CD14-positive monocyte (primary cell): ENCODE results near the gene NRN1L. TPM values are rescaled to one million over a fixed set of nuclear protein-coding genes. Genes with fewer than 3 reads are reported as not detected.

ENCODE experiments used
- DNase-seq, 3 donors: peaks; one replicate each; pipeline ENCODE4 v3.0.0-alpha.2; 2011 to 2022
- H2AFZ ChIP-seq: 2 replicates; pipeline ENCODE4 v1.6.0; 2012; ENCODE audit warnings: mild to moderate bottlenecking, low read depth, low read length, inconsistent platforms; ENCODE audit not compliant: insufficient read depth, poor library complexity, severe bottlenecking
- H3K27ac ChIP-seq, 2 donors: 1 replicate in 1 of 2; 2 replicates in 1 of 2; pipeline ENCODE4 v1.5.1; 2012 to 2013; ENCODE audit warnings: low read length in 2 of 2, control low read depth in 1 of 2, inconsistent platforms in 1 of 2, low read depth in 1 of 2, mild to moderate bottlenecking in 1 of 2
- H3K27me3 ChIP-seq, 2 donors: one replicate each; pipeline versions ENCODE4 v1.6.0 to v1.6.1; 2011 to 2013; ENCODE audit warnings: low read length in 2 of 2; ENCODE audit not compliant: control insufficient read depth in 2 of 2, insufficient read depth in 2 of 2
- H3K36me3 ChIP-seq, 2 donors: replicated peaks in 1 of 2; 1 replicate in 1 of 2; 2 replicates in 1 of 2; pipeline versions ENCODE4 v1.5.1 to v1.6.1; 2012 to 2013; ENCODE audit warnings: low read length in 2 of 2, control low read depth in 1 of 2, inconsistent platforms in 1 of 2, mild to moderate bottlenecking in 1 of 2; ENCODE audit not compliant: insufficient read depth in 2 of 2, control insufficient read depth in 1 of 2
- H3K4me1 ChIP-seq, 2 donors: 1 replicate in 1 of 2; 2 replicates in 1 of 2; pipeline versions ENCODE4 v1.5.1 to v1.6.1; 2012 to 2013; ENCODE audit warnings: low read length in 2 of 2, control low read depth in 1 of 2, inconsistent platforms in 1 of 2, mild to moderate bottlenecking in 1 of 2, moderate library complexity in 1 of 2; ENCODE audit not compliant: insufficient read depth in 2 of 2, control insufficient read depth in 1 of 2
- H3K4me2 ChIP-seq: replicated peaks from 2 replicates; pipeline ENCODE3; 2012; ENCODE audit warnings: low read length, moderate library complexity, mild to moderate bottlenecking; ENCODE audit not compliant: poor library complexity, severe bottlenecking; ENCODE audit errors: extremely low read depth
- H3K4me3 ChIP-seq, 3 experiments: fragments of 200-600 bp in 1 of 3; sonication (generic) in 1 of 3; replicated peaks in 1 of 3; 1 replicate in 2 of 3; 2 replicates in 1 of 3; pipeline ENCODE4 v1.5.1; 2011 to 2013; ENCODE audit warnings: low read length in 3 of 3, mild to moderate bottlenecking in 3 of 3, control low read depth in 2 of 3, low read depth in 2 of 3, inconsistent platforms in 1 of 3, moderate library complexity in 1 of 3
- H3K79me2 ChIP-seq: 2 replicates; pipeline ENCODE4 v1.6.0; 2012; ENCODE audit warnings: mild to moderate bottlenecking, control low read depth, inconsistent platforms, low read length, moderate library complexity; ENCODE audit not compliant: insufficient read depth
- H3K9ac ChIP-seq: 2 replicates; pipeline ENCODE4 v1.6.0; 2017; ENCODE audit warnings: low read length, mild to moderate bottlenecking; ENCODE audit not compliant: insufficient read depth, poor library complexity, severe bottlenecking
- H3K9me3 ChIP-seq, 2 donors: replicated peaks in 1 of 2; 1 replicate in 1 of 2; 2 replicates in 1 of 2; pipeline versions ENCODE4 v1.5.1 to v1.6.1; 2012 to 2013; ENCODE audit warnings: low read length in 2 of 2, control low read depth in 1 of 2; ENCODE audit not compliant: control insufficient read depth in 1 of 2, insufficient read depth in 1 of 2
- H4K20me1 ChIP-seq: 2 replicates; pipeline ENCODE4 v1.6.0; 2012; ENCODE audit warnings: mild to moderate bottlenecking, low read length, control low read depth, moderate library complexity; ENCODE audit not compliant: insufficient read depth
- H3K27ac Mint-ChIP-seq, 7 donors: one replicate each; pipeline ENCODE4 v1.8.0; 2020; ENCODE audit warnings: mild to moderate bottlenecking in 7 of 7, mixed read lengths in 7 of 7, moderate library complexity in 6 of 7, inconsistent platforms in 2 of 7
- H3K27me3 Mint-ChIP-seq, 3 donors: one replicate each; pipeline ENCODE4 v1.8.0; 2021 to 2022; ENCODE audit warnings: low read depth in 3 of 3, mild to moderate bottlenecking in 3 of 3, mixed read lengths in 3 of 3, moderate library complexity in 3 of 3, inconsistent platforms in 1 of 3
- H3K36me3 Mint-ChIP-seq, 2 donors: one replicate each; pipeline ENCODE4 v1.8.0; 2020; ENCODE audit warnings: mixed read lengths in 2 of 2, inconsistent platforms in 1 of 2, mild to moderate bottlenecking in 1 of 2
- H3K4me1 Mint-ChIP-seq: one replicate; pipeline ENCODE4 v1.8.0; 2020; ENCODE audit warnings: mild to moderate bottlenecking, mixed read lengths
- H3K4me3 Mint-ChIP-seq, 2 donors: one replicate each; pipeline ENCODE4 v1.8.0; 2020; ENCODE audit warnings: mild to moderate bottlenecking in 2 of 2, mixed read lengths in 2 of 2, moderate library complexity in 1 of 2
- H3K9me3 Mint-ChIP-seq, 7 donors: one replicate each; pipeline ENCODE4 v1.8.0; 2020 to 2022; ENCODE audit warnings: mixed read lengths in 7 of 7, mild to moderate bottlenecking in 6 of 7, moderate library complexity in 6 of 7, inconsistent platforms in 2 of 7
- CTCF ChIP-seq: fragments of 200-600 bp; IDR thresholded peaks from one replicate; pipeline ENCODE4 v1.8.0; 2022; ENCODE audit warnings: antibody characterized with exemption, mild to moderate bottlenecking
- WGBS: methylation state at CpG from one replicate; pipeline ENCODE4 v1.1.5; 2013; ENCODE audit warnings: missing lambda C conversion rate; ENCODE audit not compliant: insufficient coverage; 5-methylcytosine and 5-hydroxymethylcytosine counted together
- intact Hi-C, 2 donors: fragments of 100-400 bp; cut with micrococcal nuclease; formaldehyde crosslinking; loops; one replicate each; pipeline versions ENCODE4 v1.15.0 to v1.15.1; 2023
- polyA plus RNA-seq, 3 donors: library from polyadenylated mRNA; depleted of rRNA in 1 of 3; unstranded in 2 of 3; stranded (reverse) in 1 of 3; fragments of 300-500 nt in 2 of 3; fragments of >200 nt in 1 of 3; fragmentation: Illumina TruSeq in 2 of 3; gene quantifications; 1 replicate in 2 of 3; 2 replicates in 1 of 3; pipeline ENCODE4 v1.2.3, GENCODE V29; 2012 to 2021

The NRN1L gene
- polyA plus RNA-seq, 3 donors, result 0.50 to 3.6 TPM; not detected in 1

- H3K79me2 ChIP-seq, result peaks cover 46% of the 10 kb centered on the region
- no peak overlapping the region for H3K4me3 ChIP-seq
- peaks cover 34 to 82% of the 10 kb centered on the region in 2 donors for H3K36me3 ChIP-seq
- TF ChIP-seq CTCF, result no peak
- no peaks in the 10 kb centered on the region for H3K27me3 ChIP-seq
- H3K4me1 ChIP-seq, result peaks cover 0 to 5% of the 10 kb centered on the region in 2 donors
- Mint-ChIP-seq H3K4me3 (no peak overlapping the region), H3K36me3 (peaks cover 42 to 63% of the 10 kb centered on the region in 2 donors), H3K4me1 (peaks cover 7% of the 10 kb centered on the region), H3K9me3 (peaks cover 0 to 2% (median 0%) of the 10 kb centered on the region in 7 donors), H3K27ac (peak overlapping the region in 3 of 7 donors; percentile 21 to 73 (median 61)), H3K27me3 (no peaks in the 10 kb centered on the region)
- no peak overlapping the region for H2AFZ ChIP-seq
- intact Hi-C loops, result no loop called here
- H3K4me2 ChIP-seq, result no peak overlapping the region
- WGBS, result 92% methylated on average over 2 of the region's 2 CpGs
- H3K9me3 ChIP-seq, result no peaks in the 10 kb centered on the region
- H3K9ac ChIP-seq, result no peak overlapping the region
- no peak for DNase-seq
- H3K27ac ChIP-seq, result peak overlapping the region in 1 of 2 donors; percentile 36
- peaks cover 12% of the 10 kb centered on the region for H4K20me1 ChIP-seq
Measured at GRCh38 chr16:67864594-67864993, 20.1 kb upstream of the NRN1L start.

GRCh38 chr16:67865318-67865717 lies 19.4 kb upstream of the NRN1L start:
- H2AFZ ChIP-seq, result no peak overlapping the region

More at GRCh38 chr16:67865318-67865717, 19.4 kb upstream of the NRN1L start:
- peaks cover 41% of the 10 kb centered on the region for H3K79me2 ChIP-seq
- H3K4me2 ChIP-seq, result no peak overlapping the region
- no peaks in the 10 kb centered on the region for H3K27me3 Mint-ChIP-seq
- peaks cover 43 to 68% of the 10 kb centered on the region in 2 donors for H3K36me3 Mint-ChIP-seq
- DNase-seq, result peak in 2 of 3 donors; percentile 22 to 33
- no peak overlapping the region for H3K4me3 ChIP-seq
- H3K9me3 ChIP-seq, result no peaks in the 10 kb centered on the region
- intact Hi-C loops, result no loop called here
- peaks cover 12% of the 10 kb centered on the region for H4K20me1 ChIP-seq
- H3K9ac ChIP-seq, result no peak overlapping the region
- H3K4me1 Mint-ChIP-seq, result peaks cover 7% of the 10 kb centered on the region
- peaks cover 0 to 2% (median 0%) of the 10 kb centered on the region in 7 donors for H3K9me3 Mint-ChIP-seq
- H3K27ac ChIP-seq, result no peak overlapping the region
- peaks cover 39 to 86% of the 10 kb centered on the region in 2 donors for H3K36me3 ChIP-seq
- TF ChIP-seq CTCF, result peak; percentile 24
- 100% methylated on average over 2 of the region's 2 CpGs for WGBS
- peak overlapping the region in 2 of 7 donors; percentile 50 for H3K27ac Mint-ChIP-seq
- H3K4me3 Mint-ChIP-seq, result no peak overlapping the region
- peaks cover 0 to 5% of the 10 kb centered on the region in 2 donors for H3K4me1 ChIP-seq
- no peaks in the 10 kb centered on the region for H3K27me3 ChIP-seq
